MM.1S (cell line): Measurements from ENCODE around the gene MYADML2.

ENCODE experiments used
- CTCF ChIP-seq: fragments of 300-600 bp; sonication (generic); IDR thresholded peaks from 2 replicates; pipeline ENCODE4 v1.5.1; 2016; ENCODE audit warnings: antibody characterized with exemption, low read length, mixed read lengths
- EZH2 ChIP-seq: fragments of 300-600 bp; sonication (generic); optimal IDR thresholded peaks from 2 replicates; pipeline ENCODE3; 2017; ENCODE audit warnings: low read depth, mild to moderate bottlenecking, antibody characterized with exemption, low read length, mixed read lengths

DNA sequence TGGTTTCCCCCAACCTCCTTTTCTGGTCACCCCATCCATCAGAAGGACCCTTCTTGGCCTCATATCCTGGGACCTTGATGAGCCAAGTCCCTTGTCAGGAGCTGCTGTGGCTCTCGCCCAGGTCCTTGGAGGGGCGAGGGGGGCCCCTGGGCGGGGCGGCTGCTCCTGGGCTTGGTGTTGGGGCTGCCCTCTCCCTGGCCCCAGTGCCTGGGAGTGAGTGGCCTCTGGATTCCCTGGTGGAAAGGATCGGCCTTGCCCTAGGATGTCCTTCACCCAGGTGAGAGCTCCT, 20.2 kb upstream of the MYADML2 start:
- TF ChIP-seq CTCF (no peak), EZH2 (no peak)
